HepG2 (cell line): ENCODE results near the gene CLDN7. TPM values are rescaled to one million over a fixed set of nuclear protein-coding genes. Genes with fewer than 3 reads are reported as not detected.

ENCODE experiments used
- CREM ChIP-seq, 2 experiments: sonication (generic) in 1 of 2; formaldehyde crosslinking in 1 of 2; IDR thresholded peaks; 2 replicates each; pipeline versions ENCODE4 v1.4.0 to v1.6.1; 2016 to 2020; ENCODE audit warnings: antibody characterized with exemption in 1 of 2, mild to moderate bottlenecking in 1 of 2, missing genetic modification reagents in 1 of 2
- KDM5A ChIP-seq: fragments of 200-600 bp; sonication (generic); IDR thresholded peaks from 2 replicates; pipeline ENCODE4 v1.7.0; 2018; ENCODE audit warnings: antibody characterized with exemption, mild to moderate bottlenecking, low read length, borderline replicate concordance
- KDM6A ChIP-seq: IDR thresholded peaks from 2 replicates; pipeline ENCODE4 v1.6.1; 2016; ENCODE audit warnings: low read depth
- KLF12 ChIP-seq: sonication (generic); formaldehyde crosslinking; IDR thresholded peaks from 2 replicates; pipeline ENCODE4 v1.4.0; 2020; ENCODE audit warnings: missing genetic modification reagents, borderline replicate concordance
- MBNL3 ChIP-seq: fragments of 250-450 bp; sonication (Bioruptor Pico); conservative IDR thresholded peaks from 2 replicates; pipeline ENCODE4 v1.8.0; 2022; ENCODE audit warnings: mild to moderate bottlenecking, inconsistent platforms
- MIER2 ChIP-seq: IDR thresholded peaks from 2 replicates; pipeline ENCODE4 v1.6.1; 2016; ENCODE audit warnings: missing biosample characterization, missing genetic modification reagents
- NPAS2 ChIP-seq: sonication (generic); formaldehyde crosslinking; IDR thresholded peaks from 2 replicates; pipeline ENCODE4 v1.8.0; 2022; ENCODE audit warnings: mild to moderate bottlenecking, missing genetic modification reagents, borderline replicate concordance
- RERE ChIP-seq: IDR thresholded peaks from 2 replicates; pipeline ENCODE4 v1.6.1; 2016; ENCODE audit warnings: low read depth, missing genetic modification reagents, missing compliant biosample characterization
- SIX1 ChIP-seq: sonication (generic); formaldehyde crosslinking; IDR thresholded peaks from 2 replicates; pipeline ENCODE4 v1.4.0; 2020; ENCODE audit warnings: missing genetic modification reagents, borderline replicate concordance
- SP140L ChIP-seq: sonication (generic); formaldehyde crosslinking; IDR thresholded peaks from 2 replicates; pipeline ENCODE4 v1.4.0; 2020; ENCODE audit warnings: missing genetic modification reagents, borderline replicate concordance
- TBL1XR1 ChIP-seq: fragments of 150-350 bp; IDR thresholded peaks from 2 replicates; pipeline ENCODE4 v1.6.1; 2014; ENCODE audit warnings: borderline replicate concordance, low read length; ENCODE audit not compliant: partially characterized antibody
- TBX3 ChIP-seq: fragments of 450-650 bp; IDR thresholded peaks from 2 replicates; pipeline ENCODE4 v1.6.1; 2017; ENCODE audit warnings: antibody characterized with exemption, mild to moderate bottlenecking, inconsistent platforms, borderline replicate concordance
- YEATS4 ChIP-seq: sonication (generic); formaldehyde crosslinking; IDR thresholded peaks from 2 replicates; pipeline ENCODE4 v1.4.0; 2020; ENCODE audit warnings: missing genetic modification reagents, borderline replicate concordance
- ZNF142 ChIP-seq: sonication (generic); formaldehyde crosslinking; IDR thresholded peaks from 2 replicates; pipeline ENCODE4 v1.4.0; 2020; ENCODE audit warnings: missing genetic modification reagents
- ZNF296 ChIP-seq: sonication (generic); formaldehyde crosslinking; conservative IDR thresholded peaks from 2 replicates; pipeline ENCODE4 v1.5.0; 2020; ENCODE audit warnings: mild to moderate bottlenecking, missing genetic modification reagents
- ZNF619 ChIP-seq: sonication (generic); formaldehyde crosslinking; IDR thresholded peaks from 2 replicates; pipeline ENCODE4 v1.4.0; 2020; ENCODE audit warnings: mild to moderate bottlenecking, missing genetic modification reagents
- polyA plus RNA-seq, 8 experiments: library from polyadenylated mRNA; depleted of rRNA in 3 of 8; stranded (reverse) in 7 of 8; unstranded in 1 of 8; fragments of >200 nt; fragmentation: Illumina TruSeq in 4 of 8; extraction: Trizol in 4 of 8; gene quantifications; 2 replicates each; pipeline versions ENCODE4 v1.2.1 to v1.2.3, GENCODE V29; 2011 to 2016; ENCODE audit warnings: low read depth in 4 of 8, missing spikeins in 1 of 8, mixed read lengths in 1 of 8; ENCODE audit not compliant: insufficient read depth in 1 of 8
- total RNA-seq, 5 experiments: library from RNA; depleted of rRNA; stranded (reverse); fragments of >200 nt; fragmentation: Illumina TruSeq; extraction: Trizol; gene quantifications; 2 replicates each; pipeline ENCODE4 v1.2.3, GENCODE V29; 2016; ENCODE audit warnings: low read depth in 1 of 5

Gene CLDN7
- total and polyA plus RNA-seq, 2 of the 13 experiments (the other 11 are each of a cell fraction or from before 2014, with no cell fraction given) = not detected

GRCh38 chr17:7219229-7219811 is 43.0 kb downstream of the CLDN7 start (continued):
- TF ChIP-seq ZNF142 = peak; percentile 15; the same call in 1 of the 2 replicates
- TF ChIP-seq MBNL3 (CRISPR knock-in tag) = no peak
- TF ChIP-seq MIER2 (CRISPR knock-in tag) = no peak
- no peak for TF ChIP-seq SIX1 (CRISPR knock-in tag)
- TF ChIP-seq KLF12 (CRISPR knock-in tag) = 0 out of 2 replicates have a peak, but pooled peaks have one; percentile 39
- TF ChIP-seq ZNF296 (CRISPR knock-in tag) = no peak
- TF ChIP-seq KDM6A (CRISPR knock-in tag) = no peak
- TF ChIP-seq SP140L (CRISPR knock-in tag) = no peak
- TF ChIP-seq TBX3 = no peak
- peak; percentile 18; the same call in 1 of the 2 replicates for TF ChIP-seq KDM5A
- no peak for TF ChIP-seq YEATS4 (CRISPR knock-in tag)
- no peak for TF ChIP-seq ZNF619 (CRISPR knock-in tag)
- no peak for TF ChIP-seq RERE
- no peak for TF ChIP-seq TBL1XR1
- no peak for TF ChIP-seq CREM (IDR thresholded peaks at IDR 0.05)
- TF ChIP-seq CREM (CRISPR knock-in tag; IDR thresholded peaks at IDR 0.05) = no peak
- TF ChIP-seq NPAS2 = no peak
